Measurements from ENCODE around the gene SLC2A9. TPM values are rescaled to one million over a fixed set of nuclear protein-coding genes. Genes with fewer than 3 reads are reported as not detected.

The SLC2A9 gene
- polyA plus RNA-seq, 2 of the 4 experiments (the other 2 are of a cell fraction), result 0.62 to 0.70 TPM

GRCh38 chr4:10020106-10020505, 1.2 kb downstream of the SLC2A9 start (continued):
- no peak for TF ChIP-seq HMGXB4 (CRISPR knock-in tag; IDR thresholded peaks at IDR 0.05; ENCODE audit: borderline replicate concordance)
- no peak for TF ChIP-seq E2F6 (IDR thresholded peaks at IDR 0.05; ENCODE audit: borderline replicate concordance, low read depth)
- TF ChIP-seq POLR2AphosphoS2 (conservative IDR thresholded peaks at IDR 0.05; ENCODE audit: low read length), result no peak
- no peak for TF ChIP-seq HOXB13 (CRISPR knock-in tag; IDR thresholded peaks at IDR 0.05; ENCODE audit: low read depth)
- TF ChIP-seq RNF2 (IDR thresholded peaks at IDR 0.05; ENCODE audit: borderline replicate concordance, low read depth), result no peak
- no peak for TF ChIP-seq CBX8 (IDR thresholded peaks at IDR 0.05)
- TF ChIP-seq ZFP36 (IDR thresholded peaks at IDR 0.05; ENCODE audit: borderline replicate concordance, partially characterized antibody), result no peak
- TF ChIP-seq HDAC2 (IDR thresholded peaks at IDR 0.05), result no peak

GRCh38 chr4:10019521-10020051, 1.7 kb downstream of the SLC2A9 start:
- no peak for FAIRE-seq

GRCh38 chr4:10018818-10019461, 2.4 kb downstream of the SLC2A9 start:
- ChIA-PET POLR2A (no interaction called here), CTCF (interaction anchor here (0.7 to 2.3 kb wide), 12 partner anchors 9 to 327 kb away, joined by 3 to 8 read pairs (median 4); no protein-coding TSS in a partner anchor)
- Histone ChIP-seq H3K4me1 (peaks cover 5% of the 10 kb centered on the region; the same call in 2 of the 3 replicates), H3K4me3 (peak overlapping the region; percentile 32; the same call in 2 of the 3 replicates), H3K4me2 (peak overlapping the region; percentile 72), H3K27ac (peak overlapping the region; percentile 63 to 80), H3K9me3 (no peaks in the 10 kb centered on the region)
- peak; percentile 88 to 97 for ATAC-seq
- no peak for FAIRE-seq
- 35% methylated on average over 33 of the region's 52 CpGs for WGBS (ENCODE audit: missing lambda C conversion rate)
- peak; percentile 66 to 79 for DNase-seq (ENCODE audit: low read depth in 1 of 2, low spot score in 1 of 2)
- TF ChIP-seq HDAC2 (IDR thresholded peaks at IDR 0.05) (no peak), SMC3 (IDR thresholded peaks at IDR 0.05) (peak; percentile 88), FOSB (CRISPR knock-in tag; IDR thresholded peaks at IDR 0.05) (no peak), POLR2AphosphoS2 (conservative IDR thresholded peaks at IDR 0.05; ENCODE audit: low read length) (no peak), MYC (IDR thresholded peaks at IDR 0.05; ENCODE audit: borderline replicate concordance, low read length) (no peak), HEYL (CRISPR knock-in tag; IDR thresholded peaks at IDR 0.05) (no peak), KDM5A (IDR thresholded peaks at IDR 0.05) (no peak), RFX5 (IDR thresholded peaks at IDR 0.05) (no peak), CBX2 (IDR thresholded peaks at IDR 0.05; ENCODE audit: borderline replicate concordance, low read depth) (no peak), PBX3 (IDR thresholded peaks at IDR 0.05) (no peak), MAX (IDR thresholded peaks at IDR 0.05) (peak; percentile 64), CTCF (IDR thresholded peaks at IDR 0.05) (peak; percentile 90), E2F6 (IDR thresholded peaks at IDR 0.05; ENCODE audit: borderline replicate concordance, low read depth) (peak; percentile 48; the same call in 1 of the 2 replicates), HES2 (IDR thresholded peaks at IDR 0.05) (no peak), ESRRA (IDR thresholded peaks at IDR 0.05; ENCODE audit: borderline replicate concordance, low read length) (no peak), JUN (IDR thresholded peaks at IDR 0.05) (no peak), MAZ (IDR thresholded peaks at IDR 0.05; ENCODE audit: borderline replicate concordance, low read depth, low read length) (peak; percentile 74; the same call in 1 of the 2 replicates), HOXB5 (CRISPR knock-in tag; IDR thresholded peaks at IDR 0.05) (no peak), POLR2A (IDR thresholded peaks at IDR 0.05; ENCODE audit: low read length) (0 out of 2 replicates have a peak, but pooled peaks have one; percentile 5)

More at GRCh38 chr4:10019521-10020051, 1.7 kb downstream of the SLC2A9 start:
- ChIA-PET CTCF (interaction anchor here (0.7 to 2.3 kb wide), 14 partner anchors 8 to 328 kb away, joined by 3 to 8 read pairs (median 4); no protein-coding TSS in a partner anchor), POLR2A (no interaction called here)
- Histone ChIP-seq H3K27ac (peak overlapping the region; percentile 63 to 80; a peak in 5 of 6 replicates), H3K9me3 (no peaks in the 10 kb centered on the region), H3K4me3 (no peak overlapping the region; the same call in 1 of the 3 replicates), H3K4me1 (peaks cover 5% of the 10 kb centered on the region; the same call in 2 of the 3 replicates), H3K4me2 (peak overlapping the region; percentile 72)
- no peak for DNase-seq (ENCODE audit: low read depth in 1 of 2, low spot score in 1 of 2)
- WGBS (ENCODE audit: missing lambda C conversion rate), result 95% methylated on average over 8 of the region's 9 CpGs
- TF ChIP-seq JUNB (IDR thresholded peaks at IDR 0.05) (no peak), MAFK (IDR thresholded peaks at IDR 0.05; ENCODE audit: partially characterized antibody) (no peak), PHF8 (IDR thresholded peaks at IDR 0.05; ENCODE audit: borderline replicate concordance, low read depth) (no peak), CHD4 (IDR thresholded peaks at IDR 0.05; ENCODE audit: borderline replicate concordance) (no peak)
- ATAC-seq, result peak in 1 of 2 experiments; percentile 4; a peak in 2 of 6 replicates

All from A549 (cell line).